ENCODE results near the gene ORC5.

DNA sequence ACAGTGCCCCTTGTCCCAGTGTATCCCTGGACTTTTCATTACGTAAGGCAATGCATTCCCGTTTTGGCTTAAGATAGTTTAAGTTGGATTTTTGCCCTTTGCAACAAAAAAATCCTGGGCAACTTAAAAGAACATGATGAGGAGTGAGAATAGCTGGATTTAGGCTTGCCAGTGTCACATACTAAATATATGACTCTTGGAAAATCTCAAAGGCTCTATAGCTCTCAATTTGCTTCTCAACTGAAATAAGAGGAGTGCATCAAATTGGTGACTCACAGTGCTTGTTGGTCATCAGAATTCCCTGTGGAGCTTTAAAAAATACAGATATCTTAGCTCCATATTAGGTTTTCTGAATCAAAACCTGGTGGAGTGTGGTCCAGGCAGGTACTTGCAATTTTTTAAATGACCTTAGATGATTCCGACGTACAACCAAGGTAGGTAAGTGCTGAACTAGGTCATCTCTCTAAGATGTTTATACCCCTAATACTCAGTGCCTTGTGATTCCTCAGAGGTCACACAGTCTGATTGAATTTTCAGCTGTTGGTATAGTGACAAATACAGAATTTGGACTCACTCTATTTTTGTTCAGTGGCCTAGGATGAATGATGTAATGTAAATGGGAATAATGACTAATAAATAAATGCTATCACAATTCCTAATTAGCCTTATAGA lies 33.9 kb upstream of the ORC5 start:
- TF ChIP-seq, protein P1, sequence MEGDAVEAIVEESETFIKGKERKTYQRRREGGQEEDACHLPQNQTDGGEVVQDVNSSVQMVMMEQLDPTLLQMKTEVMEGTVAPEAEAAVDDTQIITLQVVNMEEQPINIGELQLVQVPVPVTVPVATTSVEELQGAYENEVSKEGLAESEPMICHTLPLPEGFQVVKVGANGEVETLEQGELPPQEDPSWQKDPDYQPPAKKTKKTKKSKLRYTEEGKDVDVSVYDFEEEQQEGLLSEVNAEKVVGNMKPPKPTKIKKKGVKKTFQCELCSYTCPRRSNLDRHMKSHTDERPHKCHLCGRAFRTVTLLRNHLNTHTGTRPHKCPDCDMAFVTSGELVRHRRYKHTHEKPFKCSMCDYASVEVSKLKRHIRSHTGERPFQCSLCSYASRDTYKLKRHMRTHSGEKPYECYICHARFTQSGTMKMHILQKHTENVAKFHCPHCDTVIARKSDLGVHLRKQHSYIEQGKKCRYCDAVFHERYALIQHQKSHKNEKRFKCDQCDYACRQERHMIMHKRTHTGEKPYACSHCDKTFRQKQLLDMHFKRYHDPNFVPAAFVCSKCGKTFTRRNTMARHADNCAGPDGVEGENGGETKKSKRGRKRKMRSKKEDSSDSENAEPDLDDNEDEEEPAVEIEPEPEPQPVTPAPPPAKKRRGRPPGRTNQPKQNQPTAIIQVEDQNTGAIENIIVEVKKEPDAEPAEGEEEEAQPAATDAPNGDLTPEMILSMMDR (IDR thresholded peaks at IDR 0.05) = no peak
- no peak for TF ChIP-seq POLR2A (IDR thresholded peaks at IDR 0.05)
- TF ChIP-seq EP300 (IDR thresholded peaks at IDR 0.05) = no peak
- no peak for TF ChIP-seq POLR2AphosphoS5 (IDR thresholded peaks at IDR 0.05)
